NCI-H1105 treated with DMSO at 0.1 percent for 48 hours (cell line): Measurements from ENCODE around the gene LPCAT1.
"Not testable (repeated sequence)": the region's sequence is repeated elsewhere in the genome, so short reads cannot be mapped to it uniquely, and the experiment has no call there.

Experiments
- DNase-seq: peaks from one replicate; lab custom pipeline; 2025; lab: John Stamatoyannopoulos, UW

Gene LPCAT1

GRCh38 chr5:1478271-1479035 is 45.3 kb downstream of the LPCAT1 start:
- no peak for DNase-seq

GRCh38 chr5:1477341-1477740 is 46.4 kb downstream of the LPCAT1 start:
- no peak for DNase-seq

- no peak for DNase-seq
Measured at GRCh38 chr5:1476967-1477310, 46.8 kb downstream of the LPCAT1 start.

- no peak for DNase-seq
Measured at GRCh38 chr5:1476181-1476966, 47.4 kb downstream of the LPCAT1 start.

GRCh38 chr5:1475544-1475900 is 48.2 kb downstream of the LPCAT1 start:
- not testable (repeated sequence) for DNase-seq

- DNase-seq = no peak
Measured at GRCh38 chr5:1474866-1475543, 48.8 kb downstream of the LPCAT1 start.

- DNase-seq = no peak
Measured at GRCh38 chr5:1474183-1474839, 49.4 kb downstream of the LPCAT1 start.

- DNase-seq = no peak
Measured at GRCh38 chr5:1473746-1474145, 50.0 kb downstream of the LPCAT1 start.

GRCh38 chr5:1472964-1473628 is 50.7 kb downstream of the LPCAT1 start:
- no peak for DNase-seq

- DNase-seq = no peak
Measured at GRCh38 chr5:1471997-1472963, 51.5 kb downstream of the LPCAT1 start.

GRCh38 chr5:1471240-1471853 is 52.4 kb downstream of the LPCAT1 start:
- DNase-seq = no peak

- no peak for DNase-seq
Measured at GRCh38 chr5:1470762-1471211, 53.0 kb downstream of the LPCAT1 start.

GRCh38 chr5:1468629-1469527 is 54.9 kb downstream of the LPCAT1 start:
- no peak for DNase-seq

GRCh38 chr5:1468247-1468612 is 55.5 kb downstream of the LPCAT1 start:
- DNase-seq = no peak

GRCh38 chr5:1467341-1468246 is 56.2 kb downstream of the LPCAT1 start:
- no peak for DNase-seq

GRCh38 chr5:1466631-1467265 is 57.0 kb downstream of the LPCAT1 start:
- no peak for DNase-seq

GRCh38 chr5:1465966-1466471 is 57.7 kb downstream of the LPCAT1 start:
- no peak for DNase-seq
